Cortex of kidney (tissue), 1 donor: Measurements from ENCODE around the gene MAB21L3.

ENCODE experiments used
- DNase-seq: peaks from one replicate; lab custom pipeline; 2025; lab: John Stamatoyannopoulos, UW

Gene MAB21L3

GRCh38 chr1:116111524-116112021 is 374 bp downstream of the MAB21L3 start:
- DNase-seq: no peak

- DNase-seq: no peak
These were observed 1.4 kb downstream of the MAB21L3 start for GRCh38 chr1:116112388-116113140.

GRCh38 chr1:116113615-116114014 is 2.4 kb downstream of the MAB21L3 start:
- DNase-seq: no peak

GRCh38 chr1:116115476-116116439 is 4.6 kb downstream of the MAB21L3 start:
- no peak for DNase-seq

DNA sequence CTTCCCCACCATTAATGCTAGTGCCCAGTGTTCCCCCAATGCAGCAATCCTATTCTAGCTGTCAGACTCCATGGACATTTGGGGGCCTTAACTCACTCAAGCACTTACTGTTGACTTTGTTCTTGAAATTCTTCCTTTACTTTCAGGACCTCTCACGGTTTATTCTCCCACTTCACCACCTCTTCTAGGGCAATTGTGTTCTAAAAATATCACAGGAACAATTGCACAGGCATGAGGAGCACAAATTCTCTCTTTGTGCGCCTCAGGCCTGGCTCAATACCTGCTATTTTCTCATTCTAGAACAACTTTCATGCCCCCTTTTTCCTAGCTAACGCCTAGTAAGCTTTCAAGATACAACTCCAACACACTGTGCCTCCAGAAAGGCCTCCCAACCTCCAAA is 7.3 kb downstream of the MAB21L3 start:
- no peak for DNase-seq

DNA sequence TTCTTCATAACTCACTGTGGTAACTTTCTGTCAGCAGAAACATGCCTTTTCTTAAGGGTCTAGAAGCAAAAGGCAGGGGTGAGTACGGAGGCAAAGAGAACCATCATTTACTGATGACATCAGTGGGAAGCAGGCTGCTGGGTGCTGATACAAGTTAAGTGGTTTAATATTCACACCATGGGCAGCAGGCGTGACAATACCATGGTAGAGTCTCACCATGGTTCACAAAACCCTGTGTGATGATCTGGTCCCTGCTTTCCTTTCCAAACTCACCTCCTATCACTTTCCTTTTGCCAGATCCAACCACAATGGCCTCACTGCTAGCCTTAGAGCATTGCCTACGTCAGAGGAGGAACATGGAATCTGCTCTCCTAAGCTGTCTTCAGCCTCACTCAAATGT is 8.7 kb downstream of the MAB21L3 start:
- DNase-seq: no peak

DNA sequence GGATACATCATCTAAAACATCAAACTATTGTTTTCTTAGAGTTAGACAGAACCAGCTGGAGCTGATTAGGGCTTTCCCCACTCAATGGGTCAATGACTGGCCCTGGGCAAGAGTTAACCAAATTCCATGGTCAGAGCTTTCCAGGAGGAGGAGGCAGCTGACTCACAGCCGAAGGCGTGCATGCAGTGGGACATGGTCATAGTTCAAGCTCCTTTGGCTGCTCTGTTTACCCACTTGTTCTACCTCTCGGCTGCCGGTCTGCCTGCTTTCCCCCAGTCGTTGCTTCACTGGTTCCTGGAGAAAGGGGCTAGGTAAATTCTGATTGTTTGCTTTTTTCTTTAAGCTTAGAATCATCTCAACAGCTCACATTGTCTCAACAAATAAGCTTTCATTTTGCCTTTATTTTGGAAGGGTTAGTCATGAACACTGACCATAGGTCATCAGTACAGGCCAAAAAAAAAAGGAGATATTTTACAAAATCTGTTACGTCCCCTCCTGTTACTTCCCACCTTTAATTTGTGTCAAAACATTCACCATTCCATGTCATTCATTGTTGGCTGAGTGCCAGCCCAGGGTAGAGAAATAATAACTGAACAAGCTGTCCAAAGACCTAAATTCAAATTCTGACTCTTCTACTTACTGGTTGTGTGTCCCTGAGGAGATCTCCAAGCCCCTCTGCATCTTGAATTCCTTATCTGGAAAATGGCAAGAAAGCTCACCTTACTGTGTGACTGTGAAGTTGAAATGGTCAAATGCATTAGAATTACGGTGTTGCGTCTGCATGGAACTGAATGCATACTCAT is 12.0 kb downstream of the MAB21L3 start:
- no peak for DNase-seq

DNA sequence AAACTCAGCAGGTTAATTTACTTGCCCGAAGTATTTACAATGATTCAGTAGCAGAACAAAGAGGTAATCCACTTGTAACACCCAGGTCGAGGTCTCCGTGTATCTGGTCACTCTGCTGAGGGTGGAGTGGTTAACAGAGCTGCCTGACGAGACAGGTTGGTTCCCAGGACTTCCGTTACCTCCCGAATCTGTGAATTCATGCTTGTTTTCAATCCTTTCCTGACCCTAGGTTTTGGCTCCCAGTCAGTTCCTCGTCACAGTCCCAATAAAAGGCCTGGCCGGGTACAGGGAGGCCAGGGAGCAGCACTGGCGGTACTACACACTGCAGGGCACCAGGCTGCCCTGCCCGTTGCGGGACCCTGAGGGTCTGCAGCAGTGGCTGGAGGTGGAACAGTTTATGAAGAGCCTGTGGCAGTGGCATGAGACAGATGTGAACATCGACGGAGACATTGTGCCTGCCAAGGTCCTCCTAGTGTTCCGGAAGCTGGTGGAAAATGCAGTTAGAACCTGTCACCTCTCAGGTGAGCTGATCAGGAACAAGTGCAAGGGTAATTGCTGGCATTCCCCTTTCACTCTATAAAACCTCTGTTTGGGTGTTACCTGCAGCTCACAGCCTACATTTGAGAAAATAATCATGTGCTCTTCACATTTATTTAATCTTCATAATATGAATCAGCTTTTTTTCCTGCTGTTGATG is 12.8 kb downstream of the MAB21L3 start:
- no peak for DNase-seq

DNA sequence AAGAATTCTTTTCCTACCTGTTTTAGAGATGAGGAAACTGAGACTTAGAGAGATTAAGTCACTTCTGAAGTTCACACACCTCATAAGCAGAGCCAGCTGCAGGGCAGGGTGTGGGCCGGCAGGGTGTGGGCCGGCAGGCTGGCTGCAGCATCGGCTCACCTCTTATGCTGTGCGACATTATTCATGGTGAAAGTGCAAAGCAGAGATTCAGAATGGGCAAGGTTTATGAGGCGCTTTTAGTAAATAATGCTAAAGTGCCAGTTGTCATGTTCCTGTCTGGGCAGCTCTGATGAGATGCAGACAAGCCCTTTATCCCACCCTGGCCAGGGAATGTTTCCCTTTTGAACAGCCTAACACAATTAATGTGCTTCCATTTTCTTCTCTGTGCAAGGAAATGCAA is 14.6 kb downstream of the MAB21L3 start:
- no peak for DNase-seq

- DNase-seq: no peak
These were observed 15.1 kb downstream of the MAB21L3 start for GRCh38 chr1:116126281-116126680.

GRCh38 chr1:116127123-116127847 is 16.1 kb downstream of the MAB21L3 start:
- DNase-seq: no peak

- no peak for DNase-seq
These were observed 16.8 kb downstream of the MAB21L3 start for GRCh38 chr1:116127848-116128540.

- DNase-seq: no peak
These were observed 17.5 kb downstream of the MAB21L3 start for GRCh38 chr1:116128664-116129063.

DNA sequence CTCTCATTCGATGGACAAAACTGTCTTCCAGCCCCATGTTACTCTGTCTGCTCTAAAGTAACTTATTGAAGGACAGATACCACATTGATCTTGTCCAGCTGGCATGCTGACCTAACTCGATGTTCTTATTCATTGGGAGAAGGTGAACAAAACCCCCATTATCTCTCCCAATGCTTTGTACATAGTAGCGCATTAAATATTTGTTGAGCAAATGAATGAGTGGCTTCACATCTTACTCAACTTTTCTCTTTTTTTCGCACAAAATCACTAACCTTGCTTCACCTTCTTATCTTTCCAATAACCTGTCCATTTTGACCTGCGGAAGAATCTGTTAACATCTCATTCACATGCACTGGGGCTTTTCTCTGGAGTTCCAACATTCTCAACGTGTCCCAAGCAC is 18.3 kb downstream of the MAB21L3 start:
- no peak for DNase-seq

- no peak for DNase-seq
These were observed 19.2 kb downstream of the MAB21L3 start for GRCh38 chr1:116130356-116130755.

DNA sequence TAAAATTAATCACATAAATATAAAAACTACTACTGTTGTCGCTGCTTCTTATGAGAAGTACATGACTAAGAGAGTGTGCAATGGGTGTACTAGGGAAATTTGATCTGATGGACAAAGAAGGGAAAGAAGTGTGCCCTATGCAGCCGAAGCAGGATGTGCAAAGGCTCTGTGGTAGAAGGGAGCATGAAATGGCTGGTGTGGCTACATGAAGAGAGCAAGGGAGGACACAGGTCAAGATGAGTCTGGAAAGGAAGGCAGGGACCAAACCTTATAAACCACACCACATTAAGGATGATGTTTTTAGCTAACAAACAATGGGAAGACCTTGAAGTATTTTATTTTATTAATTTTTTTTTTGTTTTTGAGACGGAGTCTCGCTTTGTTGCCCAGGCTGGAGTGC is 20.0 kb downstream of the MAB21L3 start:
- no peak for DNase-seq

DNA sequence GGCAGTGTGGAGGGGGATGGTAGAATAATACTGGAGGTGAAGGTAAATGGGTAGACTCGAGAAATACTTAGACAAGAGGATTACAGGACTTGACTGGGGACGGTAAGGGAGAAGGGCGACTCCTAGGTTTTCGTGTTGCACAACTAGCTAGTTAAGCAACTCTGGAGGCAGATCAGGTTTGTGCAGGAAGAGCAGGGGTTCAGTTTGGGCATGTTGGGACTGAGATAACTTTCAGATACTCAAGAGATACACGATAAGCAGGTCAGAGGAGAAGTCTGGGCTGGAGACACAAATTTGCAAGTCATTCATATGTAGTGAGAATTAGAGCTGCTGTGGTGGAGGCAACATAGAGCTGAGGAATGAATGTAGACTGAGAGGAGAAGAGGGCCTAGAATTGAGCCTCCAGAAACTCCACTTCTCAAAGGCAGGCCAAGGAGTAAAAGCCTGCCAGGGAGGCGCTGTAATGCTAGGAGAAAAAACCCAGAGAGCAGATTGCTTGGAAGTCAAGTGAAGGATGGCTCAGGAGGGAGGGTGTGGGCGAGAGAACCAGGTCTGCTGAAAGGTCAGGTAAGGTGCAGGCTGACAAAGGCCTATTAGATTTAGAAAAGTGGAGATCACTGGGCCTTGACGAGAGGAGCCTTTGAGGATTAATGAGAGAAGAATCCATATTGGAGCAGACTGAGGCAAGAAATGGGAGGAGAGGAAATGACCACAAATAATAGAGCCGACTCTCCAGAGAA is 20.8 kb downstream of the MAB21L3 start:
- no peak for DNase-seq

GRCh38 chr1:116133696-116134475 is 22.7 kb downstream of the MAB21L3 start:
- DNase-seq: no peak

DNA sequence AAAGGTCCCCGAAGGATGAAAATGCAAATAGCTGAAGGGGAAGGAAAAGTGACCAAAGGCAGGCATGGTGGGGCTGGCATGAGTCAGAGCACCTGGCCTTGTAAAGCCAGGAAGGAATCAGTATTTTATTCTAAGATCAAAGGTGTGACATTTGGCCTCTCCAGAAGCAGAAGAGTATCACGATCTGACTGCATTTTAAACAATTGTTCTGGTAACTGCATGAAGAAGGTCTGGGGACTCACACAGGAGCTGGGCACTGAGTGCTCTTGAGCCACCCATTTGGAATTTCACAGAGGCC is 23.2 kb downstream of the MAB21L3 start:
- DNase-seq: no peak
